Left ventricle myocardium inferior (tissue), 1 donor: ENCODE data around the gene B2M. TPM values are rescaled to one million over a fixed set of nuclear protein-coding genes. Genes with fewer than 3 reads are reported as not detected.
A peak's percentile ranks its signal among the peaks of the same experiment; 100 is the strongest.

Experiments used
- DNase-seq: peaks from one replicate; pipeline ENCODE4 v3.0.0-alpha.2; 2020
- H3K27ac ChIP-seq: fragments of 200-600 bp; replicated peaks from 2 replicates; pipeline ENCODE4 v1.8.0; 2021
- H3K27me3 ChIP-seq: fragments of 200-600 bp; 2 replicates; pipeline ENCODE4 v1.8.0; 2021; ENCODE audit warnings: low read depth
- H3K36me3 ChIP-seq: fragments of 200-600 bp; 2 replicates; pipeline ENCODE4 v1.8.0; 2021
- H3K4me1 ChIP-seq: fragments of 200-600 bp; 2 replicates; pipeline ENCODE4 v1.8.0; 2021
- H3K4me3 ChIP-seq: fragments of 200-600 bp; 2 replicates; pipeline ENCODE4 v1.8.0; 2021; ENCODE audit warnings: mild to moderate bottlenecking, moderate library complexity
- H3K9me3 ChIP-seq: fragments of 200-600 bp; replicated peaks from 2 replicates; pipeline ENCODE4 v1.8.0; 2021
- intact Hi-C: fragments of 100-400 bp; cut with micrococcal nuclease; formaldehyde crosslinking; loops from one replicate; pipeline ENCODE4 v1.11.0; 2022
- total RNA-seq: library from RNA; stranded (reverse); fragmentation: NEBNext Ultra II Directional; extraction: Animal tissue kit (Norgen Biotek cat#: 25700); gene quantifications from one replicate; pipeline ENCODE4 v1.2.1, GENCODE V29; 2021
- TF ChIP-seq, protein P1 (sequence below): fragments of 200-600 bp; IDR thresholded peaks from 2 replicates; pipeline ENCODE4 v1.8.0; 2021; ENCODE audit warnings: antibody characterized with exemption, mild to moderate bottlenecking, borderline replicate concordance
- donor health status: DM: no; HTN: yes; CAD: no; lungs with severe emphysema.

The B2M gene
- total RNA-seq, 1 donor from 2014 or later: 1,128 TPM

DNA sequence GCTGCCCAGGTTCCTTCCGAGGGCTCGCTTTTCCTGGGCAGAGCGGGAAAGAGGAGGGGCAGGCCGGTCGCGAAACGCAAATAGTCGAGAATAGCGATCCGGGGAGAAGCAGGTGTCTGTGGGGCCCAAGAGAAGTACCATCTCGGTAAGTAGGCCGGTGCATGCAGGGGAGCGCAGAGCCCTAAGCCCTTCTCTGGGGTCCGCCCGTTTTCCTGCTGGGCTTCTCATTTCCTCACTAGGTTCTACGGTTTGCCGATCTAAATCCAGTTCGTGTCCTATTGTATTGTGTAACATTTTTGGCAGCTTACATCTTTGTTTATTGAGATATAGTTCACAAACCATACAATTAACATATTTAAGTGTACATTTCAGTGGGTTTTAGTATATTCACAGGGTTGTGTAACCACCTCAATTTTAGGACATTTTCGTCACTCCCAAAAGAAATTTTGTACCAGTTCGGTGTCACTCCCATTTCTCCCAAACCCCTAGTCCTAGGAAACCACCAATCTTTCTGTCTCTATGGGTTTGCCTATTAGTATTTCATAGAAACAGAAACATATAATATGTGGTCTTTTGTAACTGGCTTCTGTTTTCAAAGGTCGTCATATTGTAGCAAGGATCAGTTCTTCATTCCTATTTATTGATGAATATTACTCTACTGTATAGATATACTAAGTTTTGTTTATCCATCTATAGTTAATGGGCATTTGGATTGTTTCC lies 18.3 kb downstream of the B2M start:
- H3K9me3 ChIP-seq: no peaks in the 10 kb centered on the region
- peaks cover 67% of the 10 kb centered on the region for H3K4me1 ChIP-seq
- peak overlapping the region; percentile 99 for H3K27ac ChIP-seq
- peak overlapping the region; percentile 79 for H3K4me3 ChIP-seq
- no peaks in the 10 kb centered on the region for H3K27me3 ChIP-seq
- peaks cover 12% of the 10 kb centered on the region for H3K36me3 ChIP-seq
- intact Hi-C loops: no loop called here
- DNase-seq: no peak
- TF ChIP-seq, protein P1, sequence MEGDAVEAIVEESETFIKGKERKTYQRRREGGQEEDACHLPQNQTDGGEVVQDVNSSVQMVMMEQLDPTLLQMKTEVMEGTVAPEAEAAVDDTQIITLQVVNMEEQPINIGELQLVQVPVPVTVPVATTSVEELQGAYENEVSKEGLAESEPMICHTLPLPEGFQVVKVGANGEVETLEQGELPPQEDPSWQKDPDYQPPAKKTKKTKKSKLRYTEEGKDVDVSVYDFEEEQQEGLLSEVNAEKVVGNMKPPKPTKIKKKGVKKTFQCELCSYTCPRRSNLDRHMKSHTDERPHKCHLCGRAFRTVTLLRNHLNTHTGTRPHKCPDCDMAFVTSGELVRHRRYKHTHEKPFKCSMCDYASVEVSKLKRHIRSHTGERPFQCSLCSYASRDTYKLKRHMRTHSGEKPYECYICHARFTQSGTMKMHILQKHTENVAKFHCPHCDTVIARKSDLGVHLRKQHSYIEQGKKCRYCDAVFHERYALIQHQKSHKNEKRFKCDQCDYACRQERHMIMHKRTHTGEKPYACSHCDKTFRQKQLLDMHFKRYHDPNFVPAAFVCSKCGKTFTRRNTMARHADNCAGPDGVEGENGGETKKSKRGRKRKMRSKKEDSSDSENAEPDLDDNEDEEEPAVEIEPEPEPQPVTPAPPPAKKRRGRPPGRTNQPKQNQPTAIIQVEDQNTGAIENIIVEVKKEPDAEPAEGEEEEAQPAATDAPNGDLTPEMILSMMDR: no peak

DNA sequence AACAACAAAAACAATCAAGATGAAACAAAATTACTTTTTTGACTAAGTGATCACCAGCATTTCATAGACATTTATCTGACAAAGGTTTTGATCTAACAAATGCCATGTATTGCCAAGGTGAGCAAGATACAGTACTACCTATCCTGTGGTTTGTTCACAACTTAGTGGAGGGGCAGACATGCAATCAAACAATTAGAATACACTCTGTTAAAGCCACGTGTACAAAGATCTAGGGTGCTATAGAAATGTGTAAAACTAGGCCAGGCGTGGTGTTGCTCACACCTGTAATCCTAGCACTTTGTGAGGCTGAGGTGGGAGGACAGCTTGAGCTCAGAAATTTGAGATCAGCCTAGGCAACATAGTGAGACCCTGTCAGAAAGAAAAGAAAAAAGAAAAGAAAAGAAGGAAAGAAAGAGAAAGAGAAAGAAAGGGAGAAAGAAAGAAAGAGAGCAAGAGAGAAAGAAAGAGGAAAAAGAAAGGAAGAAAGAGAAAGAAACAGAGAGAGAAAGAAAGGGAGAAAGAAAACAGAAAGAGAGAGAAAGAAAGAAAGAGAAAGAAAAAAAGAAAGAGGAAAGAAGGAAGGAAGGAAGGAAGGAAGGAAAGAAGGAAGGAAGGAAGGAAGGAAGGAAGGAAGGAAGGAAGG lies 23.6 kb downstream of the B2M start:
- peaks cover 12% of the 10 kb centered on the region for H3K36me3 ChIP-seq
- intact Hi-C loops: loop anchor here (5.0 kb wide), 1 partner anchor 73 kb away; the partner anchor contains the start of gene SPG11
- no peak overlapping the region for H3K4me3 ChIP-seq
- H3K27ac ChIP-seq: peak overlapping the region; percentile 72
- no peak for DNase-seq
- H3K27me3 ChIP-seq: no peaks in the 10 kb centered on the region
- no peaks in the 10 kb centered on the region for H3K9me3 ChIP-seq
- TF ChIP-seq, protein P1: no peak
- peaks cover 45% of the 10 kb centered on the region for H3K4me1 ChIP-seq

DNA sequence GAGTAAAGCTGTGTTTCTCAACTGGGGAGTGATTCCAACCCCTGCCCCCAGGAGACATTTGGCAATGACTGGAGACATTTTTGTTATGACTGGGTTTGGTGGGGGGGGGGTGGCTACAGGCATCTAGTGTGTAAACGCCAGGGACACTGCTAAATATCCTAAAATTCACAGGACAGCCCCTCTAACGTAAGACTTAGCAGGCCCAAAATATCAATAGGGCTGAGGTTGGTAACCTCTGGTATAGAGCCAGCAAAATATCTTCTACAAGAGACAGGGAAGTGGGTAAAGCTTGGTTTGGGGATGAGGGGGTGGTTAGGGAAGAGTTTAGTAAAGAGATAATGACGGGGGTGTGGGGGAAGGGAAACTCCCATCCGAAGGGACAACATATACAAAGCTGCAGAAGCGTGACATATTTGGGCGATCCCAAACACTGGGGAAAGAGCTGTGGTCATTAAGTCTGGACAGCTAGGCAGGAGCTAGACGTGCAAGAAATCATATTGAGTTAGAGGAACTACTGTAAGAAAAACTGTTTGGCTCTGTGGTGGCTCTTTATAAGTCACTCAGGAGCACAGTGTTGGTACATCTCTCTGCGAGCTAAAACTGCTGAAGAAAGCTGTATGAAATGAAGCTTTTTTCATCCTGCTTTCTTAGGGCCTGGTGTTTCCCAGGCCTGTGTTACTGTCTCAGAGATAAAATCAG lies 24.3 kb downstream of the B2M start:
- H3K4me3 ChIP-seq: no peak overlapping the region
- peak; percentile 34 for DNase-seq

DNA sequence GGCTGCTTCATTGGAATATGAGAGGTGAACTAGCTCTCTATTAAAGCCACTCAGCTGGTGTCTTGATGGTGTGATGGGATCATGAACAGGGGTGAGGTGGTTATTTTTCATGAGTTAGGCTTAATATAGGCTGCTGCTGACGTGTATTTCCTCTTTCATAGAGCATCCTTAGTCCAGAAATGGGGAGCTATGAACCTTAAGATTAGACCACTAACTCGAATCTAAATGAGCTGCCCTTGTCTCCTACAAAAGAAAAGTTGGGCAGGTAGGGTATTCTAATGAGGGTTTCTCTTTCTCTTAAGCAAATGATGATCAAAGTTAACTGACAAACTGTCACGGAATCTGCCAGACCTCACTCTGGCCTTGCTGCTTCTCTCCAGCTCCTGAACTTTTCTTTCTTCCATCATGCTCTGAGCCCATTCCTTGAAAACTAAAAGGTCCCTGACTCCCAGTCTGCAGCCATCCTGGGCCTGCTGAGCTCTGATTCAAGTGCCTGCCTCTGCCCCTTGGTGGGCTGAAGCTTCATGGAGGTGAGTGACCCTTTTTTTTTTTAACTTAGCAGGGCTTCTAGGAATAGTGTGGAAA lies 25.0 kb downstream of the B2M start, which contains the start of gene TRIM69:
Gene TRIM69, plus strand, starts transcription at position 348 of the 585 bp plus-strand sequence. Its CDS starts 177 bp downstream, at position 525.
- intact Hi-C loops: loop anchor here (5.0 kb wide), 1 partner anchor 74 kb away; the partner anchor contains the start of gene SPG11
- H3K27ac ChIP-seq: peak within 1 kb of the TSS; percentile 72
- H3K27me3 ChIP-seq: no peaks in the 10 kb centered on the region
- H3K4me1 ChIP-seq: peaks cover 32% of the 10 kb centered on the region
- H3K36me3 ChIP-seq: peaks cover 11% of the 10 kb centered on the region
- no peak for DNase-seq
- TF ChIP-seq, protein P1: no peak
- no peaks in the 10 kb centered on the region for H3K9me3 ChIP-seq
- no peak within 1 kb of the TSS for H3K4me3 ChIP-seq

More for the DNA sequence above, 24.3 kb downstream of the B2M start:
- H3K4me1 ChIP-seq: peaks cover 38% of the 10 kb centered on the region
- H3K9me3 ChIP-seq: no peaks in the 10 kb centered on the region
- H3K27me3 ChIP-seq: no peaks in the 10 kb centered on the region
- H3K36me3 ChIP-seq: peaks cover 12% of the 10 kb centered on the region
- H3K27ac ChIP-seq: peak overlapping the region; percentile 72
- intact Hi-C loops: loop anchor here (5.0 kb wide), 1 partner anchor 73 kb away; the partner anchor contains the start of gene SPG11
- TF ChIP-seq, protein P1: no peak
